BLaER1 treated with 17β-estradiol and CSF1 and Interleukin-3, amounts not matched to agents 10 nM and 100 nM (cell line): Measurements from ENCODE around the gene CHEK2.

ENCODE experiments used
- H3K27ac ChIP-seq, 11 experiments: shearing (Covaris generic); formaldehyde crosslinking; 2 replicates each; pipeline ENCODE4 v1.8.1; 2022
- H3K27me3 ChIP-seq, 11 experiments: shearing (Covaris generic); formaldehyde crosslinking; 2 replicates each; pipeline ENCODE4 v1.8.1; 2022
- H3K36me3 ChIP-seq, 11 experiments: shearing (Covaris generic); formaldehyde crosslinking; 2 replicates each; pipeline ENCODE4 v1.8.1; 2022
- H3K4me1 ChIP-seq, 10 experiments: shearing (Covaris generic); formaldehyde crosslinking; 2 replicates each; pipeline ENCODE4 v1.8.1; 2022
- H3K4me2 ChIP-seq, 11 experiments: shearing (Covaris generic); formaldehyde crosslinking; 2 replicates each; pipeline ENCODE4 v1.8.1; 2022
- H3K4me3 ChIP-seq, 10 experiments: shearing (Covaris generic); formaldehyde crosslinking; 2 replicates each; pipeline ENCODE4 v1.8.1; 2022
- H3K9ac ChIP-seq, 11 experiments: shearing (Covaris generic); formaldehyde crosslinking; 2 replicates each; pipeline ENCODE4 v1.8.1; 2022
- H3K9me3 ChIP-seq, 11 experiments: shearing (Covaris generic); formaldehyde crosslinking; replicated peaks in 1 of 11; 2 replicates each; pipeline ENCODE4 v1.8.1; 2022
- H4K20me1 ChIP-seq, 11 experiments: shearing (Covaris generic); formaldehyde crosslinking; 2 replicates each; pipeline ENCODE4 v1.8.1; 2022
- Cebpa-rat ChIP-seq, 11 experiments: shearing (Covaris generic); IDR thresholded peaks; 2 replicates each; pipeline ENCODE4 v1.8.1; 2022

Gene CHEK2

DNA sequence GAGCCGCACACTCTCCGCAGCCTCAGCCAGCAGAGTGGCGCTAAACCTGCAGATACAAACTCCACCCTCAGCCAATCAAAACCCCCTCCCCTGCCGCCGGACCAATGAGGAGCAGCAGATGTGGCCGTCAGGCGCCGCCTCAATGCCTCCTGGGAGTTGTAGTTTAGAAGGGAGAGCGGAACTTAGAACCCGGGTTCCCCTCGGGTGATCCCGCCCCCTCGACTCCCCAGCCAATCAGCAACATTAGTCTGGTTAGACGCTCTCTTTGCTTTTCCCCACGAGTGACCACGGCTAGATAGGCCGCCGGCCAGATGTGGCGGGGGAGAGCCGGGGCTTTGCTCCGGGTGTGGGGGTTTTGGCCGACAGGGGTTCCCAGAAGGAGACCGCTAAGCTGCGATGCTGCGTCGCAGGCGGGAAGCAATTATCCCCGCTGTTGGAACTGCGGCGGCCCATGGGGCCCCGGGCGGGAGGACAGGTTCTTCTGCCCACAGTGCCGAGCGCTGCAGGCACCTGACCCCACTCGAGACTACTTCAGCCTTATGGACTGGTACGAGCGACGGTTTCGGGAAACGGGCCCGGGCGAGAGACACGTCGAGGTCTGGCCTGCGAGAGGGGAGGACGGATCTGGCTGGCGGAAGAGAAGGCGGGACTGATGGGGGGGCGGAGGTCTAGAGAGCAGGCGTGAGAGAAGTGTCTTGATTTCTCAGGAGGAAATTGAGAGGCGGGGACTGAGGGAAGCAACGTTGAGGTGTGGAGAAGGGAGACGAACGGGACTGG lies at the start of gene CHEK2, which contains the start of gene HSCB:
Gene CHEK2 (minus strand): TSS at position 36 of the 777 bp plus-strand sequence. CDS start 7,099 bp downstream, outside the sequence.
Gene HSCB (plus strand): TSS at position 255 of the 777 bp plus-strand sequence. CDS start 57 bp downstream, at position 312.
- H3K4me2 ChIP-seq, result peak within 1 kb of the TSS; percentile 87 to 99 (median 90)
- H3K4me1 ChIP-seq, result peaks cover 25 to 50% (median 41%) of the 10 kb centered on the region in 10 experiments
- H3K4me3 ChIP-seq, result peak within 1 kb of the TSS; percentile 71 to 99 (median 86)
- H3K27me3 ChIP-seq, result no peaks in the 10 kb centered on the region
- peaks cover 39 to 67% (median 48%) of the 10 kb centered on the region in 11 experiments for H3K36me3 ChIP-seq
- no peaks in the 10 kb centered on the region for H3K9me3 ChIP-seq
- no peak for TF ChIP-seq Cebpa-rat (IDR thresholded peaks at IDR 0.05)
- H3K9ac ChIP-seq, result peak within 1 kb of the TSS; percentile 84 to 96 (median 91)
- H3K27ac ChIP-seq, result peak within 1 kb of the TSS; percentile 81 to 96 (median 92)
- H4K20me1 ChIP-seq, result peaks cover 0 to 30% (median 13%) of the 10 kb centered on the region in 11 experiments; a peak in 13 of 22 replicates

DNA sequence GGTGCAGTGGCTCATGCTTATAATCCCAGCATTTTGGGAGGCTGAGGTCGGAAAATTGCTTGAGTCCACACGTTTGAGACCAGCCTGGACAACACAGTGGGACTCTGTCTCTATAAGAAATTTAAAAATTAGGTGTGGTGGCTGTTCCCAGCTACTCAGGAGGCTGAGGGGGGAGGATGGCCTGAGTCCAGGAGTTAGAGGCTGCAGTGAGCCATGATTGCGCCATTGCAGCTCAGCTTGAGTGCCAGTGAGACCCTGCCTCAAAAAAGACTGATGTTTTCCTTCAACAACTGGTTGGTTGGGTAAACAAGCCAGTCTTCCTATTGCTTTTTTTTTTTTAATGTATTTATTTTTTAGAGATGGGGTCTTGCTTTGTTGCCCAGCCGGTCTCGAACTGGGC lies 49.5 kb upstream of the CHEK2 start:
- Histone ChIP-seq H3K4me2 (peak overlapping the region; percentile 49 to 97 (median 83); a peak in 19 of 22 replicates), H3K27me3 (no peaks in the 10 kb centered on the region), H3K36me3 (peaks cover 50 to 77% (median 60%) of the 10 kb centered on the region in 11 experiments), H3K4me3 (no peak overlapping the region), H3K9me3 (no peaks in the 10 kb centered on the region), H3K9ac (peak overlapping the region in 8 of 11 experiments; percentile 14 to 72 (median 44); a peak in 14 of 22 replicates), H3K27ac (peak overlapping the region in 10 of 11 experiments; percentile 1 to 100 (median 69); a peak in 18 of 22 replicates), H4K20me1 (peaks cover 29 to 76% (median 65%) of the 10 kb centered on the region in 11 experiments), H3K4me1 (peaks cover 59 to 91% (median 88%) of the 10 kb centered on the region in 10 experiments)
- TF ChIP-seq Cebpa-rat (IDR thresholded peaks at IDR 0.05), result peak in 1 of 11 experiments; percentile 30; a peak in 1 of 22 replicates

GRCh38 chr22:28788601-28789000 lies 47.0 kb upstream of the CHEK2 start:
- H3K4me2 ChIP-seq, result peak overlapping the region in 8 of 11 experiments; percentile 1 to 76 (median 42); a peak in 13 of 22 replicates
- TF ChIP-seq Cebpa-rat (IDR thresholded peaks at IDR 0.05), result no peak
- peak overlapping the region in 5 of 11 experiments; percentile 1 to 24 (median 11); a peak in 1 of 22 replicates for H3K9ac ChIP-seq
- H3K9me3 ChIP-seq, result no peaks in the 10 kb centered on the region
- no peak overlapping the region for H3K4me3 ChIP-seq
- peaks cover 4 to 64% (median 45%) of the 10 kb centered on the region in 11 experiments; a peak in 18 of 22 replicates for H4K20me1 ChIP-seq
- H3K27me3 ChIP-seq, result no peaks in the 10 kb centered on the region
- peak overlapping the region in 1 of 11 experiments; percentile 30; a peak in 3 of 22 replicates for H3K27ac ChIP-seq
- H3K36me3 ChIP-seq, result peaks cover 51 to 77% (median 61%) of the 10 kb centered on the region in 11 experiments
- peaks cover 39 to 66% (median 62%) of the 10 kb centered on the region in 10 experiments for H3K4me1 ChIP-seq

- H3K27me3 ChIP-seq, result no peaks in the 10 kb centered on the region
- TF ChIP-seq Cebpa-rat (IDR thresholded peaks at IDR 0.05), result no peak
- peaks cover 9 to 76% (median 50%) of the 10 kb centered on the region in 11 experiments; a peak in 20 of 22 replicates for H4K20me1 ChIP-seq
- peaks cover 9 to 21% (median 18%) of the 10 kb centered on the region in 10 experiments for H3K4me1 ChIP-seq
- H3K9ac ChIP-seq, result peak overlapping the region in 2 of 11 experiments; percentile 3 to 24; a peak in 1 of 22 replicates
- H3K36me3 ChIP-seq, result peaks cover 90 to 100% (median 94%) of the 10 kb centered on the region in 11 experiments
- no peak overlapping the region for H3K4me2 ChIP-seq
- no peak overlapping the region for H3K4me3 ChIP-seq
- H3K27ac ChIP-seq, result no peak overlapping the region; a peak in 1 of 22 replicates
- H3K9me3 ChIP-seq, result no peaks in the 10 kb centered on the region
Observed at GRCh38 chr22:28783786-28784671, 42.4 kb upstream of the CHEK2 start.

DNA sequence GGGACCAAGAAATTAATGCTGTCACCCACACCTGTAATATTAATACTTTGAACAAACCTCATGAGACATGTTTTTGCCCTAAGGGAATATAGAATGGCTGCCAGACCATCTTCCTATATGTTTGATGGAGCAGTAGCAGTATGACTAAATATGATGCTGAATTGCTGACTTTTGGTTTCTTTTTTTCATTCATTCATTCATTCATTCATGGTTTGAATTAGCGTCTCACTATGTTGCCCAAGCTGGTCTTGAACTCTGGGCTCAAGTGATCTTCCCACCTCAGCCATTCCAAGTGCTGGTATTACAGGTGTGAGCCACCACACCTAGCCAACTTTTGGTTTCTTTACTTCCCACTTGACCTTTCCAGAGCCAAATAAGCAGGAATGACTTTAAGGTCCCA lies 38.7 kb upstream of the CHEK2 start:
- peaks cover 93 to 100% (median 98%) of the 10 kb centered on the region in 11 experiments for H3K36me3 ChIP-seq
- H3K9me3 ChIP-seq, result no peaks in the 10 kb centered on the region
- no peak overlapping the region for H3K9ac ChIP-seq
- peaks cover 0 to 32% (median 13%) of the 10 kb centered on the region in 10 experiments; a peak in 15 of 20 replicates for H3K4me1 ChIP-seq
- no peak overlapping the region for H3K27ac ChIP-seq
- no peak overlapping the region for H3K4me2 ChIP-seq
- TF ChIP-seq Cebpa-rat (IDR thresholded peaks at IDR 0.05), result no peak
- peaks cover 10 to 98% (median 74%) of the 10 kb centered on the region in 11 experiments; a peak in 19 of 22 replicates for H4K20me1 ChIP-seq
- no peaks in the 10 kb centered on the region for H3K27me3 ChIP-seq
- H3K4me3 ChIP-seq, result no peak overlapping the region

- Histone ChIP-seq H3K9ac (no peak overlapping the region), H3K4me1 (peaks cover 4 to 37% (median 17%) of the 10 kb centered on the region in 10 experiments), H3K36me3 (peaks cover 93 to 100% (median 98%) of the 10 kb centered on the region in 11 experiments), H4K20me1 (peaks cover 10 to 97% (median 76%) of the 10 kb centered on the region in 11 experiments; a peak in 19 of 22 replicates), H3K27ac (no peak overlapping the region), H3K9me3 (no peaks in the 10 kb centered on the region), H3K4me2 (no peak overlapping the region), H3K4me3 (no peak overlapping the region), H3K27me3 (no peaks in the 10 kb centered on the region)
- TF ChIP-seq Cebpa-rat (IDR thresholded peaks at IDR 0.05), result no peak
Observed at GRCh38 chr22:28779833-28780232, 38.2 kb upstream of the CHEK2 start.

- H3K9me3 ChIP-seq, result peaks cover 0 to 5% (median 2%) of the 10 kb centered on the region in 11 experiments; a peak in 15 of 22 replicates
- H3K4me2 ChIP-seq, result peak overlapping the region; percentile 56 to 86 (median 80)
- peaks cover 49 to 55% (median 52%) of the 10 kb centered on the region in 11 experiments for H3K36me3 ChIP-seq
- H3K27ac ChIP-seq, result peak overlapping the region in 9 of 11 experiments; percentile 96 to 99 (median 97); a peak in 13 of 22 replicates
- peaks cover 4 to 56% (median 50%) of the 10 kb centered on the region in 11 experiments; a peak in 18 of 22 replicates for H4K20me1 ChIP-seq
- no peaks in the 10 kb centered on the region for H3K27me3 ChIP-seq
- no peak for TF ChIP-seq Cebpa-rat (IDR thresholded peaks at IDR 0.05)
- peak overlapping the region; percentile 92 to 99 (median 98); a peak in 19 of 22 replicates for H3K9ac ChIP-seq
- peaks cover 18 to 48% (median 26%) of the 10 kb centered on the region in 10 experiments for H3K4me1 ChIP-seq
- peak overlapping the region; percentile 72 to 96 (median 84); a peak in 16 of 20 replicates for H3K4me3 ChIP-seq
Observed at GRCh38 chr22:28774378-28774777, 32.8 kb upstream of the CHEK2 start.

GRCh38 chr22:28773461-28773867 lies 31.8 kb upstream of the CHEK2 start:
- H3K27me3 ChIP-seq, result no peaks in the 10 kb centered on the region
- H3K4me2 ChIP-seq, result peak overlapping the region; percentile 56 to 86 (median 80)
- H3K9ac ChIP-seq, result peak overlapping the region; percentile 92 to 99 (median 98)
- H4K20me1 ChIP-seq, result peaks cover 0 to 47% (median 41%) of the 10 kb centered on the region in 11 experiments; a peak in 18 of 22 replicates
- H3K4me3 ChIP-seq, result peak overlapping the region; percentile 72 to 96 (median 84)
- H3K4me1 ChIP-seq, result peaks cover 18 to 43% (median 23%) of the 10 kb centered on the region in 10 experiments
- no peak for TF ChIP-seq Cebpa-rat (IDR thresholded peaks at IDR 0.05)
- peaks cover 8 to 14% (median 10%) of the 10 kb centered on the region in 11 experiments; a peak in 18 of 22 replicates for H3K9me3 ChIP-seq
- peak overlapping the region; percentile 93 to 99 (median 97); a peak in 21 of 22 replicates for H3K27ac ChIP-seq
- peaks cover 41 to 46% (median 43%) of the 10 kb centered on the region in 11 experiments for H3K36me3 ChIP-seq
